Activated T-cell treated with anti-CD3 and anti-CD28 coated beads, Interleukin-2, amount 50 U/mL, for 4 hours (primary cell): ENCODE data around the gene ST6GALNAC6. TPM values are rescaled to one million over a fixed set of nuclear protein-coding genes. Genes with fewer than 3 reads are reported as not detected.

Experiments used
- ATAC-seq, 2 donors: fragments of 200-7000 bp; cut with Tn5 transposase; one replicate each; pipeline ENCODE4 v1.10.0; 2021
- DNase-seq: peaks from one replicate; pipeline ENCODE4 v3.0.0-alpha.2; 2020
- H3K27me3 Mint-ChIP-seq: one replicate; pipeline ENCODE4 v1.8.0; 2021; ENCODE audit warnings: low read depth, mixed read lengths
- H3K36me3 Mint-ChIP-seq: one replicate; pipeline ENCODE4 v1.8.0; 2022; ENCODE audit warnings: mixed read lengths; ENCODE audit not compliant: insufficient read depth
- H3K4me1 Mint-ChIP-seq: one replicate; pipeline ENCODE4 v1.8.0; 2021; ENCODE audit warnings: low read depth, mixed read lengths
- H3K4me3 Mint-ChIP-seq: one replicate; pipeline ENCODE4 v1.8.0; 2021; ENCODE audit warnings: mild to moderate bottlenecking, moderate library complexity, mixed read lengths
- H3K9me3 Mint-ChIP-seq: one replicate; pipeline ENCODE4 v1.8.0; 2021; ENCODE audit warnings: mixed read lengths
- total RNA-seq, 3 donors: library from RNA; stranded (reverse); gene quantifications; one replicate each; pipeline ENCODE4 v1.2.1, GENCODE V29; 2021

The ST6GALNAC6 gene
- total RNA-seq, 3 donors from 2014 or later: 25.9 to 31.5 (median 31.0) TPM

GRCh38 chr9:127915325-127915752 is 15.9 kb upstream of the ST6GALNAC6 start:
- ATAC-seq (no peak), DNase-seq (no peak)
- no peaks in the 10 kb centered on the region for H3K27me3 Mint-ChIP-seq
- no peaks in the 10 kb centered on the region for H3K9me3 Mint-ChIP-seq
- peaks cover 11% of the 10 kb centered on the region for H3K36me3 Mint-ChIP-seq
- H3K4me3 Mint-ChIP-seq: peak overlapping the region; percentile 83
- H3K4me1 Mint-ChIP-seq: peaks cover 55% of the 10 kb centered on the region

GRCh38 chr9:127913682-127914081 is 14.3 kb upstream of the ST6GALNAC6 start:
- no peak for ATAC-seq
- Mint-ChIP-seq H3K36me3 (peaks cover 14% of the 10 kb centered on the region), H3K4me3 (no peak overlapping the region), H3K9me3 (no peaks in the 10 kb centered on the region), H3K4me1 (peaks cover 44% of the 10 kb centered on the region), H3K27me3 (no peaks in the 10 kb centered on the region)
- DNase-seq: no peak

DNA sequence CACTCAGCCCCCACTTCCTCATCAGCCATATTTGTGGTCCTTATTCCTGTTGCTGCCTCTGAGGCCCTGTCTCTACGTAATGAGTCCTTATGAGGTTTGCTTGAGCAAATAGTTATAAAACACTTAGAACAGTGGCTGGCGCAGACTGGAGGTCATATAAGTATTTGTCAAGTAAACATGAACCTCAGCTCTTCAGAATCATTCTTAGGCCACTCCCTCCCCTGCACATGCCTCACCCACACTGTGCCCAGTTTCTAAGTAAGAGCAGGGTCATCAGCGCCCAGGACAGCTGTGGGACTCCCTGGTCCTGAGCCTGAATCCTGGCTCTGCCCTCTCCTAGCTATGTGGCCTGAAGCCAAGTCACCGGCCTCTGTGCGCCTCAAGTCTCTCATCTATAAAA is 13.5 kb upstream of the ST6GALNAC6 start:
- no peak for ATAC-seq

GRCh38 chr9:127912296-127912695 is 12.9 kb upstream of the ST6GALNAC6 start:
- ATAC-seq (no peak), DNase-seq (no peak)
- H3K4me3 Mint-ChIP-seq: no peak overlapping the region
- peaks cover 14% of the 10 kb centered on the region for H3K36me3 Mint-ChIP-seq
- no peaks in the 10 kb centered on the region for H3K27me3 Mint-ChIP-seq
- no peaks in the 10 kb centered on the region for H3K9me3 Mint-ChIP-seq
- H3K4me1 Mint-ChIP-seq: peaks cover 33% of the 10 kb centered on the region

More for the DNA sequence above, 13.5 kb upstream of the ST6GALNAC6 start:
- no peak for DNase-seq
- peaks cover 14% of the 10 kb centered on the region for H3K36me3 Mint-ChIP-seq
- H3K4me1 Mint-ChIP-seq: peaks cover 36% of the 10 kb centered on the region
- H3K9me3 Mint-ChIP-seq: no peaks in the 10 kb centered on the region
- no peaks in the 10 kb centered on the region for H3K27me3 Mint-ChIP-seq
- no peak overlapping the region for H3K4me3 Mint-ChIP-seq

DNA sequence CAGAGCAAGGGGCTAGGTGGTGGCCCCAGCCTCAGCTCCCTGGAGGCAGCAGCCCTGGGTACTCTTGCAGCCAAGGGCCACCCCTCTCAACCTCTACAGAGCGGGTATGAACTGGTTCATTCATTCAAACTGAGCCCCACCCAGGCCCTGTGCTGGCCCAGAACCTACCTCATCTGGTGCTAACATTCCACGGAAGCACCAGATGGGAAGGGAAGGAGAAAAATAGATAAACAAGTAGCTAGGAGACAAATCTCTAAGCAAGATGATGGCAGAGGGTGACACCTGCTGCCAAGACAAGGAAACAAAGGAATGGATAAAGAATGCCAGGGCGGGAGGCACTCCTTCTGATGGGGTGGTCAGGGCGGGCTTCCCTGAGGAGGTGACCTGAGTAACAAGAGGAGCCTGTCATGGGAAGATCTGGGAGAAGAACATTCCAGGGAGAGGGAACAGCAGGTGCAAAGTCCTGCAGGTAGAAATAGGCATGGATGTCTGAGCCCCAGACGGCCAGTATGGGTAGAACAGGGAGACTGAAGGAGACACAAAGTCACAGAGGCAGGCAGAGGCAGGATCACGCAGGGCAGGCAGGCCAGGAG is 11.3 kb upstream of the ST6GALNAC6 start:
- ATAC-seq (no peak), DNase-seq (no peak)
- no peaks in the 10 kb centered on the region for H3K27me3 Mint-ChIP-seq
- no peak overlapping the region for H3K4me3 Mint-ChIP-seq
- H3K36me3 Mint-ChIP-seq: peaks cover 14% of the 10 kb centered on the region
- H3K9me3 Mint-ChIP-seq: no peaks in the 10 kb centered on the region
- peaks cover 40% of the 10 kb centered on the region for H3K4me1 Mint-ChIP-seq

DNA sequence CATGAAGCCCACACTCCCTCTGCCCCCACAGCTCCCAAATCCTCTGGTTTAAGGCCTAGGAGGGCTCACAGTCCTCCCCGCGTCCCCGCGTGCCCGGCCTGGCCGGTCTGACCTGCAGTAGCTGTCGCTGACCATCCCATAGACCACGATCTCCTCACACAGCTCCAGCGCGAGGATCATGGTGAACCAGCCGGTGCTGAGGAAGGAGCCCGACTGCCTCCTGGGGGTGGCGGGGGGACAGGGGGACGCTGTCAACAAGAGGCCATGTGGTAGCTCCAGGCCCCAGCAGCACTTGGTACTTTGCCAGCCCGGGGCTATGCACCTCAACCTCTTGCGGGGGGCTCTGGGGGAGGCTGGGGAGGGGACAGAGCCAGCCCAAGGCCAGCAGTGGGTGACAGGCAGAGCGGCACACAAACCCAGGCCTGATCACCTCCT is 10.5 kb upstream of the ST6GALNAC6 start:
- Mint-ChIP-seq H3K4me1 (peaks cover 41% of the 10 kb centered on the region), H3K27me3 (no peaks in the 10 kb centered on the region), H3K36me3 (peaks cover 14% of the 10 kb centered on the region), H3K9me3 (no peaks in the 10 kb centered on the region), H3K4me3 (no peak overlapping the region)
- no peak for DNase-seq
- no peak for ATAC-seq

- peaks cover 14% of the 10 kb centered on the region for H3K36me3 Mint-ChIP-seq
- no peaks in the 10 kb centered on the region for H3K9me3 Mint-ChIP-seq
- no peaks in the 10 kb centered on the region for H3K27me3 Mint-ChIP-seq
- ATAC-seq (no peak), DNase-seq (no peak)
- H3K4me1 Mint-ChIP-seq: peaks cover 51% of the 10 kb centered on the region
- no peak overlapping the region for H3K4me3 Mint-ChIP-seq
Observed at GRCh38 chr9:127908660-127908926, 9.2 kb upstream of the ST6GALNAC6 start.

DNA sequence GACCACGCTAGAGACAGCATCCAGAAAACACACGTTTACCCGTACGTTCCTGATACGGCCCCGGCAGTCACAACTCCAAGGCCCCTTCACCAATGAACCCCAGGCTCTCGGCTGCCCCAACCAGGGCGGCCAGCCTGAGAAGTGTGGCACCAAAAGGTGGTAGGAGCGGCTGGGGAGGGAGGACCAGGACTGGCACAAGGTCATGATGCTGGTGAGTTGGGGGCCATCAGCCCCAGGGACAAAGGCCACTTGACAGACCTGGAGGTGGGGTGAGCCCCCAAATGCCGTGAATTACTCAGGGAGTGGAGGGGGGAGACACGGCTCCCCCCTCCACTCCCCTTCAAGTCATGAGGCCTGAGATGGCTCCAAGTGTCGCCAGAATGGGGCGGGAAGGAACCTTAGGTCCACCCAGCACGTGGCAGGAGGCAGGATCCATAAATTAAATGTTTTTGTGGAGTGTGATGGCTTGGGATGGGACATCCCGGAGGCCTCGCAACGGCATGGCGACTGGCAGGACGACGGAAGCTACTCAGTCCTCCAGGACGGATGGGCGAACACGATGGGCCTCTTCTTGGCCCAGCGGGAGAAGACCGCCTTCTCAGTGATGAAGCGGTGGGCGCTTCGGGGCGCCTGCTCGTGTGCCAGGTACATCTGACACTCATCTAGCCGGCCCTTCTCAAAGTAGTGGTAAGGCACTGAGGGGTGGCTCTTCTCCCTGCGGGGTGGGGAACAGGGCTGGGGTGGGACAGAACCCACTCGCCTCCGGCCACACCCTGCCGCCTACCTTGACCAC is 8.7 kb upstream of the ST6GALNAC6 start:
- H3K9me3 Mint-ChIP-seq: no peaks in the 10 kb centered on the region
- ATAC-seq (no peak), DNase-seq (no peak)
- H3K27me3 Mint-ChIP-seq: no peaks in the 10 kb centered on the region
- H3K4me3 Mint-ChIP-seq: no peak overlapping the region
- peaks cover 56% of the 10 kb centered on the region for H3K4me1 Mint-ChIP-seq
- peaks cover 14% of the 10 kb centered on the region for H3K36me3 Mint-ChIP-seq

- peak; percentile 63 for DNase-seq
- H3K4me1 Mint-ChIP-seq: peaks cover 58% of the 10 kb centered on the region
- no peaks in the 10 kb centered on the region for H3K9me3 Mint-ChIP-seq
- H3K36me3 Mint-ChIP-seq: peaks cover 6% of the 10 kb centered on the region
- peak; percentile 71 to 73 for ATAC-seq
- peak overlapping the region; percentile 86 for H3K4me3 Mint-ChIP-seq
- no peaks in the 10 kb centered on the region for H3K27me3 Mint-ChIP-seq
Observed at GRCh38 chr9:127905788-127906191, 6.4 kb upstream of the ST6GALNAC6 start.

DNA sequence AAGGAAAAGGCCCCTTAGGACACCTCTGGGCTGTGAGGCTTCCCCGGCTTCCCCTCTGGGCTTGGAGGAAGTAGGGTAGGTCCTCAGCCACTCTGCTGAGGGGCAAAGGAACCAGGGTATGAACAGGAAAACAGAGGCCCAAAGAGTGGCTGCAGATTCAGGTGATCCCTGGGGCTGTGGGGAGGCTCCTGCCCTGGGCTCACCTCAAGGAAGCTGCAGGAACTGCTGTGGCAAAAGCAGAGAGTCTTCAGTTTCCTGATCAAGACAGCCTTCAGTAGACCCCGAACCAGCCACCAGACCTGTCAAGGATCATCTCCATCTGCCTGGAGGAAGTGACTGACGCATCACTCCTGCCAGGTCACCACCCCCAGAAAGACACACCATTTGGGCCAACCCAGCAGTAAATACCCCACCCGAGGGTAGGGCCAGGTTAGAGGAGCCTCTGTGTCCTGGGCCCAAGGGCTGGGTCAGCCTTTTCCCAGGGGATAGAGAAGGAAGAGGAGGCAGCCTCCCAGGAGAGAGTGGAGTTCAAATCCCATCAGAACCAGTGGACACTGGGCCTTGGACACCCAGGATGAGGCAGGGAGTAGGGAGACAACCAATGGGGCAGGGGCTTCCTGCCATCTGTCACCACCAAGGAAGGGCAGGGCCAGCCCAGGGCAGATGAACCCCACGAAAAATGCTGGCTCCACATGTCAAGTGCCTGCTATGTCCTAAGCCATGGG is 5.8 kb upstream of the ST6GALNAC6 start:
- DNase-seq (peak; percentile 51), ATAC-seq (peak; percentile 70 to 73)
- no peaks in the 10 kb centered on the region for H3K9me3 Mint-ChIP-seq
- H3K36me3 Mint-ChIP-seq: peaks cover 4% of the 10 kb centered on the region
- no peaks in the 10 kb centered on the region for H3K27me3 Mint-ChIP-seq
- peaks cover 55% of the 10 kb centered on the region for H3K4me1 Mint-ChIP-seq
- peak overlapping the region; percentile 86 for H3K4me3 Mint-ChIP-seq

- Mint-ChIP-seq H3K27me3 (no peaks in the 10 kb centered on the region), H3K9me3 (no peaks in the 10 kb centered on the region), H3K4me1 (peaks cover 60% of the 10 kb centered on the region), H3K36me3 (peaks cover 2% of the 10 kb centered on the region), H3K4me3 (peak overlapping the region; percentile 86)
- no peak for DNase-seq
- ATAC-seq: peak; percentile 3 to 5
Observed at GRCh38 chr9:127904561-127905003, 5.2 kb upstream of the ST6GALNAC6 start.

- Mint-ChIP-seq H3K4me1 (peaks cover 60% of the 10 kb centered on the region), H3K27me3 (no peaks in the 10 kb centered on the region), H3K4me3 (peak overlapping the region; percentile 86), H3K9me3 (no peaks in the 10 kb centered on the region), H3K36me3 (no peaks in the 10 kb centered on the region)
- ATAC-seq: peak; percentile 8 to 10
- peak; percentile 49 for DNase-seq
Observed at GRCh38 chr9:127903557-127904475, 4.4 kb upstream of the ST6GALNAC6 start.

DNA sequence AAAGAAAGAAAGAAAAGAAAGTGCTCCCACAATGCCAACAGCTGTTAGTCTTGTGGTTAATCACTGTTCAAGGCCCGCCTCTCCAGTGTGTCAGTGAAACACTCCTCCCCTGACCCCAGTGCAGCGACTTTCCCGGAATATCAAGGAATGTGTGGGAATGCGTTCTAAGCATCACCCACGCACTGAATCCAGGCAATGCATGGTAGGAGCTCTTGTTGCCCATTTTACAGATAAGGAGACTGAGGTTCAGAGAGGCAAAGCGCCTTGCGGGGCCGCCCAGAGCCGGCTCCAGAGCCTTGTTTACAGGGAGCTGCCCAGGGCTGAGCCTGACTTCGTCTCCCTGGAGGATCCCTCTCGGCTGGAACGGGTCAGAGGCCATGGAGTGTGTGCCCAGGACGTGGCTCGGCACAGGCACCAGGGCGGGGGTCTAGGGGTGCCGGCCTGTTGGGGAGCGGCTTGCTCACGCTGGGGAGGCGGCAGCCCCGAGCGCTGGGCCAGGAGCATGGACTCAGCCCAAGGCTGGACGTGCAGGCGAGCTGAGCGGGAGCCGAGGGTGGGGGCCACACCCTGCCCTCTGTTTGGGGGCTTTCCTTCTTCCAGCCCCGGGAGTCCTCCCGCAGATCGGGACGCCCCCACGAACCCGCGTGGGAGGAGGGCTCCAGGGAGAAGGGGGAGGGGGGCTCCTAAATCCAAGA is 823 bp downstream of the ST6GALNAC6 start:
- peak; percentile 19 to 21 for ATAC-seq
- no peak for DNase-seq
- Mint-ChIP-seq H3K9me3 (peaks cover 5% of the 10 kb centered on the region), H3K27me3 (no peaks in the 10 kb centered on the region), H3K4me1 (peaks cover 40% of the 10 kb centered on the region), H3K4me3 (peak overlapping the region; percentile 86), H3K36me3 (peaks cover 30% of the 10 kb centered on the region)
